GM18511 (cell line): ENCODE results near the gene ZBTB7B.

Experiments
- ATAC-seq: cut with Tn5 transposase; IDR thresholded peaks from one replicate; pipeline ENCODE4 v1.9.1; 2021; ENCODE audit warnings: mild to moderate bottlenecking, moderate library complexity; ENCODE audit not compliant: unreplicated experiment

The ZBTB7B gene

GRCh38 chr1:155001675-155002463, 733 bp upstream of the ZBTB7B start:
- ATAC-seq = peak; percentile 51

- ATAC-seq = no peak
Measured at GRCh38 chr1:155003227-155003765, 694 bp downstream of the ZBTB7B start.

- no peak for ATAC-seq
Measured at GRCh38 chr1:155003766-155004351, 1.3 kb downstream of the ZBTB7B start.

GRCh38 chr1:155004352-155005075, 1.9 kb downstream of the ZBTB7B start:
- ATAC-seq = no peak

- ATAC-seq = no peak
Measured at GRCh38 chr1:155005076-155006011, 2.7 kb downstream of the ZBTB7B start.

GRCh38 chr1:155006601-155007101, 4.0 kb downstream of the ZBTB7B start:
- ATAC-seq = no peak

GRCh38 chr1:155007251-155007828, 4.7 kb downstream of the ZBTB7B start:
- ATAC-seq = no peak

GRCh38 chr1:155008015-155008941, 5.7 kb downstream of the ZBTB7B start:
- ATAC-seq = no peak

- no peak for ATAC-seq
Measured at GRCh38 chr1:155009221-155009711, 6.7 kb downstream of the ZBTB7B start.

- ATAC-seq = no peak
Measured at GRCh38 chr1:155009742-155010141, 7.1 kb downstream of the ZBTB7B start.

- ATAC-seq = no peak
Measured at GRCh38 chr1:155010211-155010918, 7.8 kb downstream of the ZBTB7B start.

- ATAC-seq = no peak
Measured at GRCh38 chr1:155011004-155011416, 8.4 kb downstream of the ZBTB7B start.

GRCh38 chr1:155011437-155012025, 8.9 kb downstream of the ZBTB7B start:
- ATAC-seq = no peak

GRCh38 chr1:155012026-155012546, 9.5 kb downstream of the ZBTB7B start:
- no peak for ATAC-seq

GRCh38 chr1:155012776-155013602, 10.4 kb downstream of the ZBTB7B start:
- ATAC-seq = no peak

GRCh38 chr1:155013632-155014031, 11.0 kb downstream of the ZBTB7B start:
- no peak for ATAC-seq
